ENCODE data around the gene ST7.

DNA sequence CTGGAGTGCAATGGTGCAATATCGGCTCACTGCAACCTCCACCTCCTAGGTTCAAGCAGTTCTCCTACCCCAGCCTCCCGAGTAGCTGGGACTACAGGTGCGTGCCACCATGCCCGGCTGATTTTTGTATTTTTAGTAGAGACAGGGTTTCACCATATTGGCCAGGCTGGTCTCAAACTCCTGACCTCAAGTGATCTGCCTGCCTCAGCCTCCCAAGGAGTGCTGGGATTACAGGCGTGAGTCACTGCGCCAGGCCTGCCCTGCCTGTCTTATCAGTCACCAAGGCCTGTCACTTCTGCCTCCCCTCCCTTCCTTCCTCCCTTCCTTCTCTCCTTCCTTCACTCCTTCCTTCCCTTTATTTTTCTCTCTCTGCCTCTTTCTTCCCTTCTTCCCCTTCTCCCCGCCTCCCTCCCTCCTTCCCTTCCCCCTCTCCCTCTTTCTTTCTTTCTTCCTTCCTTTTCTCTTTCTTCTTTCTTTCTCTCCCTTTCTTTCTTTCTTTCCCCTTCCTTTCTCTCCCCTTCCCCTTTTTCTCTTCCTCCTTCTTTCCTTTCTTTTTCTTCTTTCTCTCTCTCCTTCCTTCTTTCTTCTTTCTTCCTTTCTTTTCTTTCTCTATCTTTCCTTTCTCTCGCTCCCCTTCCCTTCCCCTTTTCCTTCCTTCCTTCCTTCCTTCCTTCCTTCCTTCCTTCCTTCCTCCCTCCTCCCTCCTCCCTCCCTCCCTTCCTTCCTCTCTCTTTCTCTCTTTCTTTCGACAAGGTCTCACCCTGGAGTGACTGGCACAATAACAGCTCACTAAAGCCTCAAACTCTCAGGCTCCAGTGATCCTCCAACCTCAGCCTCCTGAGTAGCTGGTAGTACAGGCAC is 3.1 kb upstream of the ST7 start:
- no peak for TF ChIP-seq POLR2A (IDR thresholded peaks at IDR 0.05)
- no peak for TF ChIP-seq POLR2AphosphoS5 (IDR thresholded peaks at IDR 0.05)
- TF ChIP-seq, protein P1, sequence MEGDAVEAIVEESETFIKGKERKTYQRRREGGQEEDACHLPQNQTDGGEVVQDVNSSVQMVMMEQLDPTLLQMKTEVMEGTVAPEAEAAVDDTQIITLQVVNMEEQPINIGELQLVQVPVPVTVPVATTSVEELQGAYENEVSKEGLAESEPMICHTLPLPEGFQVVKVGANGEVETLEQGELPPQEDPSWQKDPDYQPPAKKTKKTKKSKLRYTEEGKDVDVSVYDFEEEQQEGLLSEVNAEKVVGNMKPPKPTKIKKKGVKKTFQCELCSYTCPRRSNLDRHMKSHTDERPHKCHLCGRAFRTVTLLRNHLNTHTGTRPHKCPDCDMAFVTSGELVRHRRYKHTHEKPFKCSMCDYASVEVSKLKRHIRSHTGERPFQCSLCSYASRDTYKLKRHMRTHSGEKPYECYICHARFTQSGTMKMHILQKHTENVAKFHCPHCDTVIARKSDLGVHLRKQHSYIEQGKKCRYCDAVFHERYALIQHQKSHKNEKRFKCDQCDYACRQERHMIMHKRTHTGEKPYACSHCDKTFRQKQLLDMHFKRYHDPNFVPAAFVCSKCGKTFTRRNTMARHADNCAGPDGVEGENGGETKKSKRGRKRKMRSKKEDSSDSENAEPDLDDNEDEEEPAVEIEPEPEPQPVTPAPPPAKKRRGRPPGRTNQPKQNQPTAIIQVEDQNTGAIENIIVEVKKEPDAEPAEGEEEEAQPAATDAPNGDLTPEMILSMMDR (IDR thresholded peaks at IDR 0.05) = no peak
